Glutamatergic neuron (in vitro differentiated cells): ENCODE data around the gene FEM1A. TPM values are rescaled to one million over a fixed set of nuclear protein-coding genes. Genes with fewer than 3 reads are reported as not detected.

Experiments
- DNase-seq: peaks from one replicate; pipeline ENCODE4 v3.0.0; 2022
- H3K27ac Mint-ChIP-seq: one replicate; pipeline ENCODE4 v1.8.0; 2020; ENCODE audit warnings: mild to moderate bottlenecking, mixed read lengths, inconsistent platforms; ENCODE audit not compliant: unreplicated experiment
- H3K27me3 Mint-ChIP-seq: one replicate; pipeline ENCODE4 v1.8.0; 2020; ENCODE audit warnings: mild to moderate bottlenecking, moderate library complexity, mixed read lengths, inconsistent platforms; ENCODE audit not compliant: unreplicated experiment
- H3K36me3 Mint-ChIP-seq: one replicate; pipeline ENCODE4 v1.8.0; 2020; ENCODE audit warnings: mild to moderate bottlenecking, mixed read lengths, inconsistent platforms; ENCODE audit not compliant: unreplicated experiment
- H3K4me1 Mint-ChIP-seq: one replicate; pipeline ENCODE4 v1.8.0; 2020; ENCODE audit warnings: mild to moderate bottlenecking, low read depth, mixed read lengths, inconsistent platforms; ENCODE audit not compliant: unreplicated experiment
- H3K4me3 Mint-ChIP-seq: one replicate; pipeline ENCODE4 v1.8.0; 2020; ENCODE audit warnings: mild to moderate bottlenecking, mixed read lengths, inconsistent platforms; ENCODE audit not compliant: unreplicated experiment
- H3K9me3 Mint-ChIP-seq: one replicate; pipeline ENCODE4 v1.8.0; 2020; ENCODE audit warnings: mild to moderate bottlenecking, moderate library complexity, mixed read lengths, inconsistent platforms; ENCODE audit not compliant: unreplicated experiment
- total RNA-seq: library from RNA; stranded (reverse); fragmentation: NEBNext Ultra II Directional; extraction: Animal tissue kit (Norgen Biotek cat#: 25700); gene quantifications from one replicate; pipeline ENCODE4 v1.2.1, GENCODE V29; 2021; ENCODE audit not compliant: unreplicated experiment
- TF ChIP-seq, protein P1 (sequence below): fragments of 200-600 bp; sonication (generic); IDR thresholded peaks from one replicate; pipeline ENCODE4 v1.5.0; 2021; ENCODE audit not compliant: partially characterized antibody, unreplicated experiment

FEM1A gene
- total RNA-seq, 1 donor from 2014 or later: 11.3 TPM

DNA sequence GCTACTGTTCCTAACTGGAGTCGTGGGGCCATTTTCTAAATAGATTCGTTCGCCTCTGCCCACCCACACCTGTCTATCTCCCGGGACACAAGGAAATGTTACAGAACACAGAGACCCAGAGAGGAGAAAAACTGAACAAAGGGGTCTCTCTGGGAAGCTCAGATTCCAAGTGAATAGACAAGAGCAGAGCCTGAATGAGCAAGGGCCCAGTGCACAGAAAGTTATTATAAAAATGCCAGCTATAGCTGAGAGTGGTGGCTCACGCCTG is 27.2 kb upstream of the FEM1A start:
- H3K36me3 Mint-ChIP-seq: no peaks in the 10 kb centered on the region
- peaks cover 7% of the 10 kb centered on the region for H3K27me3 Mint-ChIP-seq
- H3K27ac Mint-ChIP-seq: peak overlapping the region; percentile 95
- H3K9me3 Mint-ChIP-seq: peaks cover 8% of the 10 kb centered on the region
- DNase-seq: no peak
- H3K4me3 Mint-ChIP-seq: no peak overlapping the region
- TF ChIP-seq, protein P1, sequence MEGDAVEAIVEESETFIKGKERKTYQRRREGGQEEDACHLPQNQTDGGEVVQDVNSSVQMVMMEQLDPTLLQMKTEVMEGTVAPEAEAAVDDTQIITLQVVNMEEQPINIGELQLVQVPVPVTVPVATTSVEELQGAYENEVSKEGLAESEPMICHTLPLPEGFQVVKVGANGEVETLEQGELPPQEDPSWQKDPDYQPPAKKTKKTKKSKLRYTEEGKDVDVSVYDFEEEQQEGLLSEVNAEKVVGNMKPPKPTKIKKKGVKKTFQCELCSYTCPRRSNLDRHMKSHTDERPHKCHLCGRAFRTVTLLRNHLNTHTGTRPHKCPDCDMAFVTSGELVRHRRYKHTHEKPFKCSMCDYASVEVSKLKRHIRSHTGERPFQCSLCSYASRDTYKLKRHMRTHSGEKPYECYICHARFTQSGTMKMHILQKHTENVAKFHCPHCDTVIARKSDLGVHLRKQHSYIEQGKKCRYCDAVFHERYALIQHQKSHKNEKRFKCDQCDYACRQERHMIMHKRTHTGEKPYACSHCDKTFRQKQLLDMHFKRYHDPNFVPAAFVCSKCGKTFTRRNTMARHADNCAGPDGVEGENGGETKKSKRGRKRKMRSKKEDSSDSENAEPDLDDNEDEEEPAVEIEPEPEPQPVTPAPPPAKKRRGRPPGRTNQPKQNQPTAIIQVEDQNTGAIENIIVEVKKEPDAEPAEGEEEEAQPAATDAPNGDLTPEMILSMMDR: no peak
- peaks cover 16% of the 10 kb centered on the region for H3K4me1 Mint-ChIP-seq

- peak overlapping the region; percentile 69 for H3K4me3 Mint-ChIP-seq
- TF ChIP-seq, protein P1: no peak
- H3K27me3 Mint-ChIP-seq: peaks cover 22% of the 10 kb centered on the region
- no peaks in the 10 kb centered on the region for H3K36me3 Mint-ChIP-seq
- H3K27ac Mint-ChIP-seq: no peak overlapping the region
- peak; percentile 72 for DNase-seq
- peaks cover 14% of the 10 kb centered on the region for H3K9me3 Mint-ChIP-seq
- peaks cover 19% of the 10 kb centered on the region for H3K4me1 Mint-ChIP-seq
These were observed 22.4 kb upstream of the FEM1A start for GRCh38 chr19:4768934-4769777.

- DNase-seq: no peak
- no peak overlapping the region for H3K4me3 Mint-ChIP-seq
- H3K4me1 Mint-ChIP-seq: peaks cover 19% of the 10 kb centered on the region
- no peaks in the 10 kb centered on the region for H3K36me3 Mint-ChIP-seq
- peaks cover 13% of the 10 kb centered on the region for H3K9me3 Mint-ChIP-seq
- TF ChIP-seq, protein P1: no peak
- H3K27ac Mint-ChIP-seq: no peak overlapping the region
- H3K27me3 Mint-ChIP-seq: peaks cover 24% of the 10 kb centered on the region
These were observed 19.0 kb upstream of the FEM1A start for GRCh38 chr19:4772566-4772965.

DNA sequence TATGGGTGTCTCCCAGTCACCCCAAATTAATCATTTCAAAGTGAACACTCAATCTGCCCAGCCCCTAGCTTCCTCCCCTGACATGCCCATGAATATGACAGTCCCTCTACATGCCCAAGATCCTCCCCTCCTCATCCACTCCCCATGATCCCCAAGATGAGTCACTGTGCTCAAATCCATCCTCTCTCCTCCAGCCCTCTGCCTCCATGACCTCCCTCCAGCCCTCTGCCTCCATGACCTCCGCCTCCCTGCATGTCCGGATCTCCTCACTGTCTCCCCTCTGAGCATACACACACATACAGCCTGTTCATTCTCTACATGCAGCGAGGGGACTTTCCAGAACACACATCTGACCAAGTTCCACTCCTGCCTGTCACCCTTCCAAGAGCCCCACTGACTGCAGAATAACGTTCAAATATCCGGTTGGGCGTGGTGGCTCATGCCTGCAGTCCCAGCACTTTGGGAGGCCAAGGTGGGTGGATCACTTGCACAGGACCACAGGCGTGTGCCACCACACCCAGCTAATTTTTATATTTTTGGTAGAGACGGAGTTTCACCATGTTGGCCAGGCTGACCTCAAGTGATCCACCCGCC is 18.4 kb upstream of the FEM1A start:
- Mint-ChIP-seq H3K9me3 (peaks cover 13% of the 10 kb centered on the region), H3K27ac (peak overlapping the region; percentile 1), H3K4me3 (peak overlapping the region; percentile 53), H3K27me3 (peaks cover 23% of the 10 kb centered on the region), H3K36me3 (no peaks in the 10 kb centered on the region), H3K4me1 (peaks cover 19% of the 10 kb centered on the region)
- TF ChIP-seq, protein P1: no peak
- DNase-seq: no peak

- Mint-ChIP-seq H3K27ac (no peak overlapping the region), H3K27me3 (peaks cover 20% of the 10 kb centered on the region), H3K4me1 (peaks cover 19% of the 10 kb centered on the region), H3K4me3 (no peak overlapping the region), H3K36me3 (no peaks in the 10 kb centered on the region), H3K9me3 (peaks cover 13% of the 10 kb centered on the region)
- no peak for DNase-seq
- TF ChIP-seq, protein P1: no peak
These were observed 17.4 kb upstream of the FEM1A start for GRCh38 chr19:4774136-4774535.
